Activated CD4-positive, alpha-beta T cell treated with anti-CD3 and anti-CD28 coated beads, Interleukin-2, Interleukin-4, amounts not matched to agents 100 ng/mL and 50 ng/mL, durations not matched to agents 16 hours and 8 hours (primary cell): Measurements from ENCODE around the gene MBOAT2.
A peak's percentile ranks its signal among the peaks of the same experiment; 100 is the strongest.
"Not testable (repeated sequence)": the region's sequence is repeated elsewhere in the genome, so short reads cannot be mapped to it uniquely, and the experiment has no call there.

ENCODE experiments used
- DNase-seq: peaks from one replicate; pipeline ENCODE4 v3.0.0-alpha.2; 2020; ENCODE audit warnings: low spot score

MBOAT2 gene

GRCh38 chr2:8895087-8895912 is 108.2 kb downstream of the MBOAT2 start:
- not testable (repeated sequence) for DNase-seq

DNA sequence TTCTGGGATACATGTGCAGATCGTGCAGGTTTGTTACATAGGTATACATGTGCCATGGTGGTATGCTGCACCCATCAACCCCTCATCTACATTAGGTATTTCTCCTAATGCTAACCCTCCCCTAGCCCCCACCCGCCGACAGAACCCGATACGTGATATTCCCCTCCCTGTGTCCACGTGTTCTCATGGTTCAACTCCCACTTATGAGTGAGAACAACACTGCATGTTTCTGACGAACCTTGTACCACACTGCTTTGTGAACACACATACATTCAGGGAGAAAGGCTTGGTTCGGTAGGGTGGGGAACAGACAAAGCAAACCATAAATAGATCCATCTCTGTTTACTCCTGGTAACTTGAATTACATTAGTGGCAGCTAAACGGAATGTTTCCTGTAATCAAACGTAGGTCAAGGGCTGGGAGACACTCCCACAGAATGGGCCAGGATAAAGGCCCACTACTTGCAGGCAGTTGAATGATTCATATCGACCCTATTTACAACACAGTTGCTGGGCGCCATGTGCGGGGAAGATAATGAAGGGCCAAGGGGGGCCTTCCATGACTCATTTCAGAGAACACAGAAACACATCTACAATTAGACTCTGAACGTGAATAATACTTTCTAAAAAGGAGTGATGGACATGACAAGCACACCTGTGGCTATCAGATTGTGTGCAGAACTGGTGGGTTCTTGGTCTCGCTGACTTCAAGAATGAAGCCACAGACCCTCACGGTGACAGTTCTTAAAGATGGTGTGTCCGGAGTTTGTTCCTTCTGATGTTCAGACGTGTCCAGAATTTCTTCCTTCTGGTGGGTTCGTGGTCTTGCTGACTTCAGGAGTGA is 109.3 kb downstream of the MBOAT2 start:
- DNase-seq: no peak

DNA sequence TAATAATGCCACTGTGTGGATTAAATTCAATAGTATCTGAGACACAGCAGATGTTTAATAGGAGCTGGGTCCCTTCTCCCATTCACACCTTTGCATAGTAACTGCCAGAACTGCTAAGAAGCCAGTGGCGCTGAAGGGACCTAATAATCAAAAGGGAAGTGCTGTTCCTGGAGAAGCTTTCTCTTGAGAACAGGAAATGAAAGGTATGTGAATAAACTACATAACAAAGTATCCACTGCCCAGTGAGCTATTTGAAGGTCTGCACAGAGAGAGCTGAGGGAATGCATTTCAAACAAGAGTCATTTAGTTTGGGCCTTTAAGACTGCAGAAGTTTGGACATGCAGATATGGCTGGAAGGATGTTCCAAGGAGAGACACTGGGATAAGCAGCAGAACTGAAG is 110.0 kb downstream of the MBOAT2 start:
- no peak for DNase-seq

DNA sequence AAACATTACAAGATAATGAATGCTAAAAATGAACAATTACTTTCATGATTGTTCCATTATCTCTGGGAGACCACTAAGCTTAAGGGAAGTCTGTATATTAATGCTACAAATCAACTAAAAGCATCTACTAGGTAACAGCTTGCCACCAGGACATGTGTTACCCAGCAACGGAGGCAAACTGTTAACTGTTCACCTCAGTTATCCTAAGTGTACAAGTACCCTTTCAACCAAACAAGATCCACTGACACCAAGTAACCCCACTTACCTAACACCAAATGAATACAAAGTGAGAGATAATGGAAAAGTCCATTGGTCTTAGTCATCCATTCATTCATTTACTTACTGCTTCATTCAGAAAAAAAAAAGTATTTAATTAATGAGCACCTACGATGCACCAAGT is 111.4 kb downstream of the MBOAT2 start:
- no peak for DNase-seq

- DNase-seq: no peak
Observed at GRCh38 chr2:8889978-8890377, 113.5 kb downstream of the MBOAT2 start.

DNA sequence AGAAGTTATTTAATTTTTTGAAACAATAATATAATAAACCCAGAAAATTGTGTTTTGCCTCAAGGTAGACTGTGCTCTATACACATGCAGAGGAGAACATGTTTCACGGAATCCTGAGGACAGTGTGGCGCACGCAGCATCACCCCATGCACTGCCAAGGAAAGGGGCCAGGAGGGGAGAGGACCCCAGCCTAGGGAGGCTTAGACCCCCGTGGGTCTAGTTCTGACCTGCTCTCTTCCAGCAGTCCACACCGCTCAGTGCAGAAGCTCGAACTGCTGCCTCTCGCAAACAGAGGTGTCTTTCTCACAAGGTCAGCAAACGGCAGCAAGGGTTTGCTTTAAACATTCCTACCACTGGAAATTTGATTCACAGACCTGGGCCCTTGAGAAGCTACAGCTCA is 114.5 kb downstream of the MBOAT2 start:
- DNase-seq: no peak

DNA sequence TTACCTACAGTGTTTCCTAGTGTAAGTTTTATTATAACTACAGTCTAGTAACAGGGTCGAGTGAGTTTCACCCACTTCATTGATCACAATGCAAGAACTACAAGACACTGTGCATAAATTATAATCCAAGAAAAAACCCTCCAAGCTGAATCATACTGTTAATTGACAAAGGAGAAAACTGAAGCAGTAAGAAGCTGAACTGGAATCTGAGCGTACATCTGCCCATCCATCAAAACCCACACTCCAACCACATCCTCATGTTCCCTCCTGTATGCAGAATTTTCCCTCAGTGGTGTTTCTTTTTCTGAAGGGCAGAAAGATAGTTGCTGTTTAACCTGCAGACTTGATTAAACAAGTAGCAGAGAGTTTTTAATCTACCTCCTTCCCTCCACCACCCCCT is 116.6 kb downstream of the MBOAT2 start:
- no peak for DNase-seq

- DNase-seq: no peak
Observed at GRCh38 chr2:8886202-8886518, 117.3 kb downstream of the MBOAT2 start.

DNA sequence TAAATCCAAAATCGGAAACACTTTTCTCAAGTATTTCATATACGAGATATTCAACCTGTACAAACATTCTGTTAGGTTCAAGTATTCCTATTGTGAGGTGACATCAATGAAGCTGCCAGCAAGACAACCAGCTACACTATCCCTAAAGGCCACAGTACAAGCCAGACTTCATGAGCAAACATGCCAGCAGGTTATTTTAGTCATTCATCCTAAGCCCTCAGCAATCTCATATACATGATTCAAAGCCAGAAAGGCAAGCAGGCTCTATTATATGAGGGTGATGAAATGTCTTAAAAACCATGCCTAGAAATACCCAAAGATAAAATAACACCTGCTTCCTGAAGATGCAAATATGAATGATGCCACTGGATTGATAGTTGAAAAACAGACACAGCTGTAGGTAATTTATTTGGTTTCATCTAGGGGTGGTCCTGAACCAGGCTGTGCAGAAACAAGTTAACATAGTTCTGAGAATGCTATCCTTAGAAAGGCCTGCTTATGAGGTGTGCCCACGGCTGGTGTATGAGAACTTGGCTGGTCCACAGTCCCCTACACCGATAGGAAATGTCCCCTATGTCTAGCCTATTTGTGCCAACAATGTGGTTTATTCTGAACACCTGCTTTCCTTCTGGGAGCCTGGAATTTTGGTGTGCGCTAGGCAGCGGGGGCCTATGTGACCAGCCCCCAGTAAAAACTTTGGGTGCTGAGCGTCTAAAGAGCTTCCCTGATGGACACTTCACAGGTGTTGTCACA is 117.9 kb downstream of the MBOAT2 start:
- no peak for DNase-seq

- DNase-seq: no peak
Observed at GRCh38 chr2:8884812-8885211, 118.7 kb downstream of the MBOAT2 start.

GRCh38 chr2:8882094-8882493 is 121.4 kb downstream of the MBOAT2 start:
- DNase-seq: no peak

DNA sequence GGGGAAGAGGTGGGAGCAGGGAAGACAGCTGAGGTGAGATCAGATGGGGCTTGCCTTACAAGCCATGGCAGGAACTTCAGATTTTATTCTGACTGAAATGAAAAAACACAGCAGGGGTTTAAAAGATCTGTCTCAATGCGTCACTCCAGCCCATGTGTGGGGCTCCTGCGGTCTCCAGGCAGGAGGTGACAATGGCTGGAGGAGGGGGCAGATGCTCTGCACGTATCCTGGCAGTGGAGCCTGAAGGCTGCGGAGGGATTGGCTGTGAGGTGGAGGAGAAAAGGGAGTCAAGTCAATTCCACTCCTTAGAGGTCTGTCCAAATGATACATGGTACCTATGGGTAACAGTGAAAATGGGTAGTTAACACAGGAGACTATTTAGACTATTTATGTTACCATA is 125.6 kb downstream of the MBOAT2 start:
- no peak for DNase-seq

DNA sequence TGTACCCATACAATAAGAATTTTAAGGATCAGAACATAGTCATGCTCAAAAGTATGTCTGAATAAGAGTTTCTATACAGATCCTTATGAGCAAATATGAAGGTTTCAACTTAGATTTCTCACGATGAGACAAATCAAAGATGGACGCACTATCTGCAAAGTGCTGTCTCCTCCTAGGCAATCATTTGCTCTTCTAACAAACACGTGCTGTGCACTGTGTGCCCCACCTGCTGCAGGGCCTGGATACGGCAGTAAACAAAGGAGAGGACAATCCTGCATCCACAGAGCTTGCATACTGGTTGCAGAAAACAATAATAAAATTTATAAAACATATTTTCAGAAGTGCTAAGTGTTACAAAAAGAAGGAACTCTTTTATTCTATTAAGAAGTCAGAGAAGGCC is 126.2 kb downstream of the MBOAT2 start:
- DNase-seq: no peak

- no peak for DNase-seq
Observed at GRCh38 chr2:8876628-8877027, 126.9 kb downstream of the MBOAT2 start.

DNA sequence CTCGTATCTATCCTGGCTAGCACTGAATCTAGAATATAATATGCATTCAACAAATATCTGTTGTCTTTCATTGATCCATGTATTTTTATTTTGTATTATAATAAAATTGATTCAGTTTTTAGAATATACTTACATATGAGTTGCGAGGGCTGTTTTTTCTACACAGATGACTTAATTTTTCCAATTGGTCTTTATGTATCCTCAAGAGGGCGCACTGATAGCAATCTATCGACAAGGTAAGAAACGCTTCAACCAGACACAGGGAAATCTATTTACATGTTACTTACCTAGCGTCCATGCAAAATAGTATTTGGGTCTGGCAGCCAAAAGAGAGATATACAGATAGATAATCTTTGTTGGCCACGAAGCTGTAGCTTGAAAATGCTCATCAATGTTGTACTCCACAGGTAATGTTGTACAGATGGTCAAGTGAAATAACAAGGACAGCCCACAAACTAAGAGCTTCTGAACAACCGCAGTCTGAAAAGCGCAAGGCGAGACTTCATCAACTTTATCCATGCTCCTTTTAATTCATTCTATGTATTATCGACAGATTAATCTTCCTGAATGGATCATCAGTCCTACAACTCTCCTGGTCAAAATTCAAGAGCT is 130.6 kb downstream of the MBOAT2 start:
- peak; percentile 26 for DNase-seq

DNA sequence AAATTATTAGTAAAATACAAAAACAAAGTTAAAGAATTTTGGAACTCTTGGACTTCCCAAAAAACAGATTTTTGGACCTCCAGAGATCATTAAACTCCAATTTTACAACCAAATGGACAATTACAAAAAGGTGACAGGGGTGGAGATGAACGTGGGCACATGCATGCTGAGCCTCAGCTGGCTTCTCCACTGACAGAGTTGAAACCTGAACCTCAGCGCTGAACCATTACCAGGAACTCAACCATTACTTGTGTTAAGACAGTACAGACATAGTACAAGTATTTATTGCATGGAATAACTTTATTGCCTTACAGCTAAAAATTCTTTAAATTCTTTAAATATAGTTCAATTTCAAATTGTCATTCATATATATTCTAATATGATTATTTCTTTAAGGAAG is 133.0 kb downstream of the MBOAT2 start:
- no peak for DNase-seq

GRCh38 chr2:8867363-8867762 is 136.1 kb downstream of the MBOAT2 start:
- no peak for DNase-seq

DNA sequence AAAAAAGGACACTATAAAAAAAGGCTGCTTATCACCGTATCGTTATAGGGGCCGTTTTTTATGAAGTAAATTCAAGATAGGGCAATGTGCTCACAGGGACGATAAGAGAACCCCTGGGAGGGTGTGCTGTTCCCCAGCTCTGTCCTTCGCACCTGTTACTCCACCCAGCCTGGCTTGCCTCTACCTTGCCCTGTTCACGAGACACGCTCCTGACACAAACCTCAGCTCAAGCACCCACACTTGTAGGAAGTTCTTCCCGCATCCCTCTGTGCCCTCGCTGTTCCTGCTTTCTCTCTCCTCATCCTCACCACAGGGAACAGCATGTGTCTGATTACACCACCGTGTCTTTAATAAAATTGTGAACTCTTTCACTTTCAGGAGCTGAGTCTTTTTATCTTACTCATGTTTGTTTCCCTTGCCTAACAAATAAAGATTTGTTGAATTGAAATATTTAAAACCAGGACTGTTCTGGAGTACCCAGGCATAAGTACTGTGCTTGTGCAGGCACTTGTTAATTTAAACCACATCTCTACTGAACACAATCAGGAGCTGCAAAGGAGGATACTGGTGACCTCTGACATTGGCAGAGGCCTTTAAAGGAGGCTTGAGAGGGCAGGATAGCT is 140.0 kb downstream of the MBOAT2 start:
- DNase-seq: no peak

DNA sequence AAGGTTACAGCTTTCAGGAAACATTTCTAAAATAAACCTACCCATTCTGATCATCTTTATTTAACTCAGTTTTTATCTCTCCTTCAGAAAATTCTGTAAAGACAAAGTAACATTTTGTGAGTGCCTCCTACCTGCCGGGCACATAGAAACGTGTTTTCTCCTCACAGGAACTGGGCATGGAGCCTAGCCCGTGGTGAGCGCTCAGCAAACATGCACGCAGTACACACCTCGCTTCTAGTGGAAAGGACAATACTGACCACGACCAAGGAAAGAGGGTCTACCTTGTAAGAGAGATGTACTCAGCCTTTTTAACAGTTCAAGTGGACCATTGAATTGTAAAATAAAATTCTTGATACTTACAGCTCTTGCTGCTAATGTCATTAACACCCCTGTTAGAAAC is 141.3 kb downstream of the MBOAT2 start:
- DNase-seq: no peak

DNA sequence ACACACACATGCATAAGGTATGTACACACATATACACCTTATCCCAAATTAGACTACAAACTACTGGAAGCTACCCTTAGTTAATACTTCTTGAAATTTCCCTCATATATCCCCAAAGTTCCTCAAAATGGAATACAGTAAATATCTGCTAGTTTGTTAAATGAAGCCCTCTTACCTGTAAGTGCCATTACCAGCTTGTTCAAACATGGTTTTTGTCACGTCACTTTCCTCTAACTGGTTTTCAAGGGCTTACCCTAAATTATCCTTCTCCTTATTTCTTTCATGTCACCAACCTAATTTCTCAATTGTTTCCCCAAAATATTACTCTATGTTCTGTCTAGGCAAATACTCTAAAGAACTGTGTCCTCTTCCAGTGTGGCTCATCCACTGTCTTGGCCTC is 141.7 kb downstream of the MBOAT2 start:
- DNase-seq: no peak

- peak; percentile 30 for DNase-seq
Observed at GRCh38 chr2:8860239-8860638, 143.2 kb downstream of the MBOAT2 start.

DNA sequence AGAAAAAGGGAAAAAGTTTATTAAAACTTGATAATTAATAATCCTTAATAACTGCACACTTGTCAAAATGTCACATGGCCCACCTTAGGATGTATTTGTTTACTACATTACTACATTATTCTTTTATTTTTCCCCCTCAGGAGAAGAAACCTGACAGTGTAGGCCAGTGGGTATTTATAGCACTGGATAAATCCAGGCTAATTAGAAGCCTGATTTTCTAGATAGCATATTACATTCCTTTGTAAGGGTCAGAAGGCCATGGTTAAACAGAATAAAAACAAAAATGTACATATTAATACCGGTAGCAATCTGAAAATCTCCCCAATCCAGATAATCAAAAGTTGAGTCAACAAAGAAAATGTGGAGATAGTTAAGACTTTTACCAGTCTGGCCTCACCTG is 144.6 kb downstream of the MBOAT2 start:
- no peak for DNase-seq
